IMR-90 (cell line): ENCODE measurements around the gene PDYN. TPM values are rescaled to one million over a fixed set of nuclear protein-coding genes. Genes with fewer than 3 reads are reported as not detected.

Experiments used
- ATAC-seq: fragments of 200-7000 bp; cut with Tn5 transposase; 2 replicates; pipeline ENCODE4 v1.9.1; 2020; ENCODE audit warnings: low read depth, mild to moderate bottlenecking, moderate library complexity
- BruUV-seq: library from RNA; stranded (reverse); fragments of 400-500 nt; replicated peaks from 2 replicates; lab custom pipeline; 2021; lab: Mats Ljungman, UMichigan
- CTCF ChIA-PET: fragments of 300-600 bp; formaldehyde crosslinking; extraction: SDS; loops from one replicate; lab custom pipeline; 2021; ENCODE audit warnings: antibody characterized with exemption; lab: Yijun Ruan, JAX
- POLR2A ChIA-PET: fragments of 300-600 bp; sonication (Branson Sonifier 250); formaldehyde crosslinking; loops from one replicate; lab custom pipeline; 2022; ENCODE audit warnings: antibody characterized with exemption; ENCODE audit not compliant: unreplicated experiment; lab: Charles Lee
- DNase-seq: peaks from one replicate; pipeline ENCODE4 v3.0.0; 2013
- H2AFZ ChIP-seq: replicated peaks from 2 replicates; pipeline ENCODE3; 2013; ENCODE audit warnings: low read length, mild to moderate bottlenecking; ENCODE audit not compliant: poor library complexity
- H2AK5ac ChIP-seq: 2 replicates; pipeline ENCODE4 v1.6.1; 2013; ENCODE audit warnings: low read depth, low read length, inconsistent platforms
- H2AK9ac ChIP-seq: replicated peaks from 2 replicates; pipeline ENCODE3; 2013; ENCODE audit warnings: mild to moderate bottlenecking, low read depth, low read length, moderate library complexity; ENCODE audit not compliant: poor library complexity
- H2BK120ac ChIP-seq: 2 replicates; pipeline ENCODE4 v1.6.1; 2013; ENCODE audit warnings: low read depth, low read length, inconsistent platforms
- H2BK15ac ChIP-seq: 3 replicates; pipeline ENCODE4 v1.6.1; 2013; ENCODE audit warnings: low read depth, low read length, inconsistent platforms
- H2BK20ac ChIP-seq: 2 replicates; pipeline ENCODE4 v1.6.1; 2013; ENCODE audit warnings: low read depth, mild to moderate bottlenecking, inconsistent platforms, low read length, moderate library complexity
- H2BK5ac ChIP-seq: 2 replicates; pipeline ENCODE4 v1.6.1; 2013; ENCODE audit warnings: mild to moderate bottlenecking, low read depth, low read length, inconsistent platforms; ENCODE audit not compliant: poor library complexity, severe bottlenecking
- H3K14ac ChIP-seq: replicated peaks from 2 replicates; pipeline ENCODE4 v1.6.1; 2013; ENCODE audit warnings: low read depth, low read length, inconsistent platforms
- H3K18ac ChIP-seq: 2 replicates; pipeline ENCODE4 v1.6.1; 2013; ENCODE audit warnings: low read depth, low read length, control low read depth
- H3K23ac ChIP-seq: 2 replicates; pipeline ENCODE4 v1.6.1; 2013; ENCODE audit warnings: low read depth, low read length, inconsistent platforms
- H3K27ac ChIP-seq: 2 replicates; pipeline ENCODE4 v1.5.1; 2013; ENCODE audit warnings: mild to moderate bottlenecking, control low read depth, low read length; ENCODE audit not compliant: insufficient read depth
- H3K27me3 ChIP-seq: 2 replicates; pipeline ENCODE4 v1.6.1; 2013; ENCODE audit warnings: low read length; ENCODE audit not compliant: control insufficient read depth, insufficient read depth
- H3K36me3 ChIP-seq: 2 replicates; pipeline ENCODE4 v1.6.1; 2013; ENCODE audit warnings: low read length, mixed read lengths; ENCODE audit not compliant: control insufficient read depth, insufficient read depth
- H3K4ac ChIP-seq: 2 replicates; pipeline ENCODE4 v1.6.1; 2013; ENCODE audit warnings: low read depth, low read length, inconsistent platforms
- H3K4me1 ChIP-seq: 2 replicates; pipeline ENCODE4 v1.6.1; 2013; ENCODE audit warnings: low read length, mixed read lengths; ENCODE audit not compliant: control insufficient read depth, insufficient read depth
- H3K4me2 ChIP-seq: 2 replicates; pipeline ENCODE4 v1.6.1; 2013; ENCODE audit warnings: low read depth, mild to moderate bottlenecking, control low read depth, low read length, moderate library complexity
- H3K4me3 ChIP-seq: 2 replicates; pipeline ENCODE4 v1.5.1; 2013; ENCODE audit warnings: low read depth, mild to moderate bottlenecking, control low read depth, low read length, moderate library complexity; ENCODE audit not compliant: insufficient read depth
- H3K56ac ChIP-seq: 2 replicates; pipeline ENCODE4 v1.6.1; 2013; ENCODE audit warnings: low read length, inconsistent platforms; ENCODE audit not compliant: insufficient read depth; ENCODE audit errors: extremely low read depth
- H3K79me1 ChIP-seq, 2 experiments: 2 replicates each; pipeline ENCODE4 v1.6.1; 2013; ENCODE audit warnings: low read length in 2 of 2, inconsistent platforms in 1 of 2, low read depth in 1 of 2
- H3K9ac ChIP-seq: 2 replicates; pipeline ENCODE4 v1.6.1; 2013; ENCODE audit warnings: low read depth, low read length, control low read depth
- H3K9me1 ChIP-seq: 2 replicates; pipeline ENCODE4 v1.6.1; 2013; ENCODE audit warnings: low read length, inconsistent platforms; ENCODE audit not compliant: insufficient read depth
- H3K9me3 ChIP-seq: 2 replicates; pipeline ENCODE4 v1.6.1; 2013; ENCODE audit warnings: low read length; ENCODE audit not compliant: control insufficient read depth, insufficient read depth
- H4K20me1 ChIP-seq: 2 replicates; pipeline ENCODE4 v1.6.1; 2013; ENCODE audit warnings: low read length, inconsistent platforms; ENCODE audit not compliant: insufficient read depth
- H4K5ac ChIP-seq: 2 replicates; pipeline ENCODE4 v1.6.1; 2013; ENCODE audit warnings: mild to moderate bottlenecking, low read depth, low read length, control low read depth
- H4K8ac ChIP-seq, 2 experiments: 2 replicates each; pipeline ENCODE4 v1.6.1; 2013; ENCODE audit warnings: low read depth in 2 of 2, low read length in 2 of 2, control low read depth in 1 of 2, inconsistent platforms in 1 of 2
- H4K91ac ChIP-seq: 2 replicates; pipeline ENCODE4 v1.6.1; 2013; ENCODE audit warnings: low read depth, low read length, inconsistent platforms; ENCODE audit not compliant: insufficient read depth
- BHLHE40 ChIP-seq: fragments of 150-350 bp; IDR thresholded peaks from 2 replicates; pipeline ENCODE4 v1.6.1; 2016; ENCODE audit warnings: mild to moderate bottlenecking, low read depth, low read length
- MAFK ChIP-seq: IDR thresholded peaks from 2 replicates; pipeline ENCODE4 v1.6.1; 2012; ENCODE audit warnings: low read depth, low read length, improper control_type of control experiment
- MAZ ChIP-seq: IDR thresholded peaks from 2 replicates; pipeline ENCODE4 v1.6.1; 2012; ENCODE audit warnings: low read depth, mild to moderate bottlenecking, low read length, improper control_type of control experiment, moderate library complexity, borderline replicate concordance
- MXI1 ChIP-seq: IDR thresholded peaks from 2 replicates; pipeline ENCODE4 v1.6.1; 2012; ENCODE audit warnings: low read depth, mild to moderate bottlenecking, low read length, moderate library complexity, borderline replicate concordance
- RFX5 ChIP-seq: IDR thresholded peaks from 2 replicates; pipeline ENCODE4 v1.8.0; 2012; ENCODE audit warnings: low read depth, mild to moderate bottlenecking, low read length, moderate library complexity
- WGBS, 2 experiments: methylation state at CpG; one replicate each; pipeline versions ENCODE4 v1.1.5 to v1.1.7; 2013; ENCODE audit warnings: missing lambda C conversion rate in 2 of 2; ENCODE audit not compliant: insufficient read length in 1 of 2; ENCODE audit errors: extremely low coverage in 2 of 2; 5-methylcytosine and 5-hydroxymethylcytosine counted together
- dilution Hi-C: fragments of 300-500 bp; cut with HindIII; formaldehyde crosslinking; loops from one replicate; pipeline ENCODE4 v1.14.3; 2018; ENCODE audit warnings: low sequenced_read_pairs; ENCODE audit not compliant: unreplicated experiment
- in situ Hi-C: fragments of 300-500 bp; cut with MboI; formaldehyde crosslinking; loops from 3 replicates; pipeline ENCODE4 v1.14.3; 2019; ENCODE audit warnings: low sequenced_read_pairs, inconsistent platforms, mixed read lengths
- intact Hi-C: fragments of 100-400 bp; cut with micrococcal nuclease; formaldehyde crosslinking; loops from 2 replicates; pipeline ENCODE4 v1.10.0; 2022
- polyA plus RNA-seq, 3 experiments: library from polyadenylated mRNA; depleted of rRNA; stranded (reverse); fragments of >200 nt; gene quantifications; 2 replicates each; pipeline ENCODE4 v1.2.3, GENCODE V29; 2012; ENCODE audit warnings: low replicate concordance in 1 of 3
- total RNA-seq: library from RNA; depleted of rRNA; stranded (reverse); fragments of >200 nt; gene quantifications from 2 replicates; pipeline ENCODE4 v1.2.3, GENCODE V29; 2012

Gene PDYN
- total and polyA plus RNA-seq, 2 of the 4 experiments (the other 2 are of a cell fraction), result not detected

DNA sequence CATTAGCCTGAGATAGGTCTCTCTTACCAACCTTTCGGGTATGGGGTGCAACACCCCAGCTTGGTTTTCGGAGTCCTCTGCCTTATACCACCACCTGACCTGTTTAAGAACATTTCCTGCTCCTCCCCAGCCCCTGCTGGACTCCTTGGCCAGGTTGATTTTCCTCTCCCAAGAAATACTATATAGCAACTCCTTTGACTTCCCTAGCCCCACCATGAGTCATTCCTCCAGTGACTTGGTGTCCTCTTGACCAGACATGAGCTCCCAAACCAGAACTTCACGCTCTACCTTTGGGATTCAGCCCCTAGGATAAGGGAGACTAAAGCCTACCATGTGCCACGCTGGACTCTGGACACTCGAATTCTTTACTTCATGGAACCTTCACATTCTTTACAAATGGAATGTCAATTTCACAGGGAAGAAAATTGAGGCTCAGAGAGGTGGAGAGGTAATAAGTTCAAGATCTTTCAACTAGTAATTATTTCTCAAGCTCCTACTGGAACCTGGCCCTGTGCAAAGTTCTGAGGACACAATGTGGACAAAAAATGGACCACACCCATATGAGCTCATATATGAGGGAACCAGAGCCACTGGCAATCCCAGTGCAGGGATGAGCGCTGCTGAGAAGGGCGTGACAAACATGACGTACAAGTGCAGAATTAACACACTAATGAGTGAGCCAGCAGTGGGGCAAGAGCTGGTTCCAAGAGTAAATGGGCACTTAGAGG is 50.4 kb downstream of the PDYN start:
- no TSS peak for BruUV-seq
- Histone ChIP-seq H2BK120ac (no peak overlapping the region), H2BK15ac (no peak overlapping the region), H3K36me3 (peaks cover 2% of the 10 kb centered on the region; the same call in 1 of the 2 replicates), H2BK5ac (no peak overlapping the region), H3K9me1 (no peaks in the 10 kb centered on the region; the same call in 1 of the 2 replicates), H4K8ac (no peak overlapping the region), H2BK20ac (no peak overlapping the region), H2AK9ac (no peak overlapping the region), H3K27me3 (peaks cover 53% of the 10 kb centered on the region), H3K18ac (no peak overlapping the region), H3K14ac (no peak overlapping the region), H4K5ac (no peak overlapping the region), H3K23ac (no peak overlapping the region), H3K9me3 (no peaks in the 10 kb centered on the region), H4K20me1 (no peaks in the 10 kb centered on the region), H4K91ac (no peak overlapping the region), H3K4ac (no peak overlapping the region), H3K9ac (no peak overlapping the region), H3K4me3 (no peak overlapping the region), H3K27ac (no peak overlapping the region), H3K4me1 (peaks cover 6% of the 10 kb centered on the region), H3K79me1 (no peaks in the 10 kb centered on the region), H3K4me2 (no peak overlapping the region), H3K56ac (no peak overlapping the region), H2AFZ (no peak overlapping the region), H2AK5ac (no peak overlapping the region)
- dilution Hi-C loops (no loop called here), intact Hi-C loops (no loop called here), in situ Hi-C loops (no loop called here)
- DNase-seq (no peak), ATAC-seq (no peak)
- TF ChIP-seq BHLHE40 (no peak), MAZ (no peak), RFX5 (no peak), MAFK (no peak), MXI1 (no peak)
- ChIA-PET CTCF (interaction anchor here (0.7 to 1.2 kb wide), 2 partner anchors 9 to 229 kb away, joined by 3 read pairs; no protein-coding TSS in a partner anchor), POLR2A (no interaction called here)
- WGBS, 2 experiments, result 83% methylated on average over 2 of the region's 8 CpGs; no CpG with 5 or more reads in 1 of the 2 experiments
